ENCODE results near the gene MRPS11. TPM values are rescaled to one million over a fixed set of nuclear protein-coding genes. Genes with fewer than 3 reads are reported as not detected.

MRPS11 gene
- total and polyA plus RNA-seq, 9 of the 15 experiments (the other 6 are each of a cell fraction or from before 2014, with no cell fraction given), result 28.3 to 83.2 (median 53.1) TPM

DNA sequence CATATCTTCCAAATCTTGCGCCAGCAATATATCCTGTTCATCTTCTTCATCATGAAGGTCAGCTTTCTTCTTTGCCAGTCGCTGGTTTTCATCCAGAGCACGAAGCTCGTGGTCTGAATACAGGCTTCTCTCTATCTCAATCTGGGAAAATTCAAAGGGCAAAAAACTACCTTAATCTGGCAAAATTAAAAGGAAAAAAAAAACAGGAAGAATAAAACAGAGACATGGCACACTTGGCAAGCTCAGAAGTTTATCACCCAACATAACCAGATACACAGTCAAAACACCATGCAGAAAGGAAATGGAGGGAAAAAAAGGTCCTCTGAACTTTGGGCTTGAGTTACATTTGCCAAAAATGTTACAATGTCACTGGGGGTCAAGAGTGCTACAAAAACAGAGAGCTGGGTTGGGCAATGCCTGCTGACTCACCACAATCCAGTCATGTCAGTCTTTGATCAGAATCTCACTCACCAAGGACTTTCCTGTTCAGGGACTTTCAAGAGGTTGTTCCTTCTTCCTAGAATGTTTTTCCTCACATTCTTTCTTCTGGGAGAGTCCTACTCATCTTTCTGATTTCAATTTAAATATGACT lies 1.8 kb upstream of the MRPS11 start (continued):
- no peak for TF ChIP-seq ETV6 (IDR thresholded peaks at IDR 0.05; ENCODE audit: borderline replicate concordance in 1 of 2, low read depth in 2 of 2, low read length in 1 of 2)
- TF ChIP-seq ETV6 (CRISPR knock-in tag; IDR thresholded peaks at IDR 0.05; ENCODE audit: borderline replicate concordance), result no peak
- TF ChIP-seq ZC3H11A (IDR thresholded peaks at IDR 0.05; ENCODE audit: low read depth, low read length), result no peak
- peak; percentile 70 for TF ChIP-seq BACH1 (tag; IDR thresholded peaks at IDR 0.05)
- no peak for TF ChIP-seq ZNF324 (CRISPR knock-in tag; IDR thresholded peaks at IDR 0.05)
- no peak for TF ChIP-seq RBM15 (IDR thresholded peaks at IDR 0.05; ENCODE audit: insufficient read depth, low read length)
- TF ChIP-seq, protein P1, sequence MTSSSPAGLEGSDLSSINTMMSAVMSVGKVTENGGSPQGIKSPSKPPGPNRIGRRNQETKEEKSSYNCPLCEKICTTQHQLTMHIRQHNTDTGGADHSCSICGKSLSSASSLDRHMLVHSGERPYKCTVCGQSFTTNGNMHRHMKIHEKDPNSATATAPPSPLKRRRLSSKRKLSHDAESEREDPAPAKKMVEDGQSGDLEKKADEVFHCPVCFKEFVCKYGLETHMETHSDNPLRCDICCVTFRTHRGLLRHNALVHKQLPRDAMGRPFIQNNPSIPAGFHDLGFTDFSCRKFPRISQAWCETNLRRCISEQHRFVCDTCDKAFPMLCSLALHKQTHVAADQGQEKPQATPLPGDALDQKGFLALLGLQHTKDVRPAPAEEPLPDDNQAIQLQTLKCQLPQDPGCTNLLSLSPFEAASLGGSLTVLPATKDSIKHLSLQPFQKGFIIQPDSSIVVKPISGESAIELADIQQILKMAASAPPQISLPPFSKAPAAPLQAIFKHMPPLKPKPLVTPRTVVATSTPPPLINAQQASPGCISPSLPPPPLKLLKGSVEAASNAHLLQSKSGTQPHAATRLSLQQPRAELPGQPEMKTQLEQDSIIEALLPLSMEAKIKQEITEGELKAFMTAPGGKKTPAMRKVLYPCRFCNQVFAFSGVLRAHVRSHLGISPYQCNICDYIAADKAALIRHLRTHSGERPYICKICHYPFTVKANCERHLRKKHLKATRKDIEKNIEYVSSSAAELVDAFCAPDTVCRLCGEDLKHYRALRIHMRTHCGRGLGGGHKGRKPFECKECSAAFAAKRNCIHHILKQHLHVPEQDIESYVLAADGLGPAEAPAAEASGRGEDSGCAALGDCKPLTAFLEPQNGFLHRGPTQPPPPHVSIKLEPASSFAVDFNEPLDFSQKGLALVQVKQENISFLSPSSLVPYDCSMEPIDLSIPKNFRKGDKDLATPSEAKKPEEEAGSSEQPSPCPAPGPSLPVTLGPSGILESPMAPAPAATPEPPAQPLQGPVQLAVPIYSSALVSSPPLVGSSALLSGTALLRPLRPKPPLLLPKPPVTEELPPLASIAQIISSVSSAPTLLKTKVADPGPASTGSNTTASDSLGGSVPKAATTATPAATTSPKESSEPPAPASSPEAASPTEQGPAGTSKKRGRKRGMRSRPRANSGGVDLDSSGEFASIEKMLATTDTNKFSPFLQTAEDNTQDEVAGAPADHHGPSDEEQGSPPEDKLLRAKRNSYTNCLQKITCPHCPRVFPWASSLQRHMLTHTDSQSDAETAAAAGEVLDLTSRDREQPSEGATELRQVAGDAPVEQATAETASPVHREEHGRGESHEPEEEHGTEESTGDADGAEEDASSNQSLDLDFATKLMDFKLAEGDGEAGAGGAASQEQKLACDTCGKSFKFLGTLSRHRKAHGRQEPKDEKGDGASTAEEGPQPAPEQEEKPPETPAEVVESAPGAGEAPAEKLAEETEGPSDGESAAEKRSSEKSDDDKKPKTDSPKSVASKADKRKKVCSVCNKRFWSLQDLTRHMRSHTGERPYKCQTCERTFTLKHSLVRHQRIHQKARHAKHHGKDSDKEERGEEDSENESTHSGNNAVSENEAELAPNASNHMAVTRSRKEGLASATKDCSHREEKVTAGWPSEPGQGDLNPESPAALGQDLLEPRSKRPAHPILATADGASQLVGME (CRISPR knock-in tag; IDR thresholded peaks at IDR 0.05), result no peak
- no peak for TF ChIP-seq FUS (optimal IDR thresholded peaks at IDR 0.05; ENCODE audit: low read depth, low read length)
- TF ChIP-seq MTA3 (IDR thresholded peaks at IDR 0.05; ENCODE audit: borderline replicate concordance), result no peak
- TF ChIP-seq TAF9B (IDR thresholded peaks at IDR 0.05; ENCODE audit: partially characterized antibody), result peak; percentile 25
- TF ChIP-seq, protein P2, sequence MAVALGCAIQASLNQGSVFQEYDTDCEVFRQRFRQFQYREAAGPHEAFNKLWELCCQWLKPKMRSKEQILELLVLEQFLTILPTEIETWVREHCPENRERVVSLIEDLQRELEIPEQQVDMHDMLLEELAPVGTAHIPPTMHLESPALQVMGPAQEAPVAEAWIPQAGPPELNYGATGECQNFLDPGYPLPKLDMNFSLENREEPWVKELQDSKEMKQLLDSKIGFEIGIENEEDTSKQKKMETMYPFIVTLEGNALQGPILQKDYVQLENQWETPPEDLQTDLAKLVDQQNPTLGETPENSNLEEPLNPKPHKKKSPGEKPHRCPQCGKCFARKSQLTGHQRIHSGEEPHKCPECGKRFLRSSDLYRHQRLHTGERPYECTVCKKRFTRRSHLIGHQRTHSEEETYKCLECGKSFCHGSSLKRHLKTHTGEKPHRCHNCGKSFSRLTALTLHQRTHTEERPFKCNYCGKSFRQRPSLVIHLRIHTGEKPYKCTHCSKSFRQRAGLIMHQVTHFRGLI (CRISPR knock-in tag; IDR thresholded peaks at IDR 0.05), result no peak
- no peak for TF ChIP-seq EP400 (IDR thresholded peaks at IDR 0.05)
- TF ChIP-seq TARDBP (IDR thresholded peaks at IDR 0.05), result no peak
- TF ChIP-seq FOS (IDR thresholded peaks at IDR 0.05; ENCODE audit: extremely low read depth, insufficient read length), result no peak
- TF ChIP-seq PTRF (tag; IDR thresholded peaks at IDR 0.05), result no peak
- no peak for TF ChIP-seq SIN3A (IDR thresholded peaks at IDR 0.05; ENCODE audit: borderline replicate concordance in 2 of 2, control insufficient read depth in 1 of 2, low read depth in 2 of 2, low read length in 2 of 2)
- TF ChIP-seq HDAC1 (IDR thresholded peaks at IDR 0.05), result no peak
- TF ChIP-seq KLF13 (tag; IDR thresholded peaks at IDR 0.05; ENCODE audit: borderline replicate concordance, low read depth), result no peak
- 0 out of 2 replicates have a peak, but pooled peaks have one; percentile 56 for TF ChIP-seq MAFF (IDR thresholded peaks at IDR 0.05; ENCODE audit: low read length)
- TF ChIP-seq, protein P3, sequence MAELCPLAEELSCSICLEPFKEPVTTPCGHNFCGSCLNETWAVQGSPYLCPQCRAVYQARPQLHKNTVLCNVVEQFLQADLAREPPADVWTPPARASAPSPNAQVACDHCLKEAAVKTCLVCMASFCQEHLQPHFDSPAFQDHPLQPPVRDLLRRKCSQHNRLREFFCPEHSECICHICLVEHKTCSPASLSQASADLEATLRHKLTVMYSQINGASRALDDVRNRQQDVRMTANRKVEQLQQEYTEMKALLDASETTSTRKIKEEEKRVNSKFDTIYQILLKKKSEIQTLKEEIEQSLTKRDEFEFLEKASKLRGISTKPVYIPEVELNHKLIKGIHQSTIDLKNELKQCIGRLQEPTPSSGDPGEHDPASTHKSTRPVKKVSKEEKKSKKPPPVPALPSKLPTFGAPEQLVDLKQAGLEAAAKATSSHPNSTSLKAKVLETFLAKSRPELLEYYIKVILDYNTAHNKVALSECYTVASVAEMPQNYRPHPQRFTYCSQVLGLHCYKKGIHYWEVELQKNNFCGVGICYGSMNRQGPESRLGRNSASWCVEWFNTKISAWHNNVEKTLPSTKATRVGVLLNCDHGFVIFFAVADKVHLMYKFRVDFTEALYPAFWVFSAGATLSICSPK (IDR thresholded peaks at IDR 0.05; ENCODE audit: borderline replicate concordance), result no peak
- TF ChIP-seq YBX1 (IDR thresholded peaks at IDR 0.05), result no peak

All from K562 (cell line).